H9 (cell line): Measurements from ENCODE around the gene ALAS1. TPM values are rescaled to one million over a fixed set of nuclear protein-coding genes. Genes with fewer than 3 reads are reported as not detected.

ENCODE experiments used
- DNase-seq: peaks from one replicate; pipeline ENCODE4 v3.0.0-alpha.2; 2017
- H2AFZ ChIP-seq: one replicate; pipeline ENCODE4 v1.6.1; 2013; ENCODE audit warnings: mild to moderate bottlenecking, low read length, control low read depth, moderate library complexity
- H2AK5ac ChIP-seq: 2 replicates; pipeline ENCODE4 v1.6.1; 2013; ENCODE audit warnings: low read length, control low read depth, mixed read lengths; ENCODE audit not compliant: insufficient read length
- H2BK120ac ChIP-seq: one replicate; pipeline ENCODE4 v1.6.1; 2013; ENCODE audit warnings: low read depth, mild to moderate bottlenecking, low read length, control low read depth, inconsistent platforms; ENCODE audit not compliant: poor library complexity, severe bottlenecking
- H2BK12ac ChIP-seq: 2 replicates; pipeline ENCODE4 v1.6.1; 2013; ENCODE audit warnings: low read length, control low read depth, mixed read lengths, low read depth; ENCODE audit not compliant: insufficient read length
- H2BK15ac ChIP-seq: 2 replicates; pipeline ENCODE4 v1.6.1; 2013; ENCODE audit warnings: low read depth, low read length, control low read depth
- H2BK20ac ChIP-seq: one replicate; pipeline ENCODE4 v1.6.1; 2013; ENCODE audit warnings: low read depth, mild to moderate bottlenecking, low read length, control low read depth, inconsistent platforms; ENCODE audit not compliant: poor library complexity, severe bottlenecking
- H2BK5ac ChIP-seq: 2 replicates; pipeline ENCODE4 v1.6.1; 2013; ENCODE audit warnings: low read length, control low read depth, mixed read lengths; ENCODE audit not compliant: insufficient read length
- H3K14ac ChIP-seq: 2 replicates; pipeline ENCODE4 v1.6.1; 2013; ENCODE audit warnings: low read length, control low read depth; ENCODE audit not compliant: insufficient read depth
- H3K18ac ChIP-seq: 2 replicates; pipeline ENCODE4 v1.6.1; 2013; ENCODE audit warnings: low read depth, mild to moderate bottlenecking, mixed read lengths, low read length, control low read depth; ENCODE audit not compliant: insufficient read length
- H3K23ac ChIP-seq: 2 replicates; pipeline ENCODE4 v1.6.1; 2013; ENCODE audit warnings: low read length, control low read depth, mixed read lengths, low read depth; ENCODE audit not compliant: insufficient read length
- H3K23me2 ChIP-seq: 2 replicates; pipeline ENCODE4 v1.6.1; 2013; ENCODE audit warnings: low read depth, mild to moderate bottlenecking, mixed read lengths, low read length, control low read depth; ENCODE audit not compliant: insufficient read length, poor library complexity, severe bottlenecking
- H3K27ac ChIP-seq: 2 replicates; pipeline ENCODE4 v1.5.1; 2013; ENCODE audit warnings: low read length, control low read depth, mixed read lengths, low read depth; ENCODE audit not compliant: insufficient read length
- H3K27me3 ChIP-seq: 2 replicates; pipeline ENCODE4 v1.6.1; 2013; ENCODE audit warnings: low read length, control low read depth, inconsistent platforms; ENCODE audit not compliant: insufficient read depth
- H3K4ac ChIP-seq: 2 replicates; pipeline ENCODE4 v1.6.1; 2013; ENCODE audit warnings: low read depth, mild to moderate bottlenecking, control low read depth, inconsistent platforms, low read length, moderate library complexity
- H3K4me1 ChIP-seq: 2 replicates; pipeline ENCODE4 v1.6.1; 2013; ENCODE audit warnings: low read length, control low read depth, inconsistent platforms; ENCODE audit not compliant: insufficient read depth
- H3K4me2 ChIP-seq: 2 replicates; pipeline ENCODE4 v1.6.1; 2013; ENCODE audit warnings: low read length, control low read depth, mixed read lengths; ENCODE audit not compliant: insufficient read length, insufficient read depth
- H3K56ac ChIP-seq: 2 replicates; pipeline ENCODE4 v1.6.1; 2013; ENCODE audit warnings: low read depth, mild to moderate bottlenecking, mixed read lengths, low read length, control low read depth; ENCODE audit not compliant: insufficient read length
- H3K79me1 ChIP-seq: 2 replicates; pipeline ENCODE4 v1.6.1; 2013; ENCODE audit warnings: low read depth, mild to moderate bottlenecking, moderate library complexity, low read length, control low read depth, inconsistent platforms; ENCODE audit not compliant: insufficient read depth, poor library complexity, severe bottlenecking
- H3K79me2 ChIP-seq: 2 replicates; pipeline ENCODE4 v1.6.1; 2013; ENCODE audit warnings: low read length, control low read depth, inconsistent platforms; ENCODE audit not compliant: insufficient read depth
- H3K9ac ChIP-seq: 2 replicates; pipeline ENCODE4 v1.6.1; 2013; ENCODE audit warnings: low read length, control low read depth, mixed read lengths; ENCODE audit not compliant: insufficient read length; ENCODE audit errors: extremely low read depth
- H3K9me3 ChIP-seq: one replicate; pipeline ENCODE4 v1.6.1; 2013; ENCODE audit warnings: low read depth, low read length, inconsistent platforms; ENCODE audit not compliant: control insufficient read depth
- H3T11ph ChIP-seq: one replicate; pipeline ENCODE4 v1.6.1; 2013; ENCODE audit warnings: mild to moderate bottlenecking, low read length, control low read depth, inconsistent platforms
- H4K20me1 ChIP-seq: one replicate; pipeline ENCODE4 v1.6.1; 2013; ENCODE audit not compliant: control insufficient read depth, insufficient read length, insufficient read depth
- H4K5ac ChIP-seq: 2 replicates; pipeline ENCODE4 v1.6.1; 2013; ENCODE audit warnings: low read depth, mild to moderate bottlenecking, mixed read lengths, low read length, control low read depth; ENCODE audit not compliant: insufficient read length
- H4K8ac ChIP-seq: replicated peaks from 2 replicates; pipeline ENCODE4 v1.6.1; 2013; ENCODE audit warnings: low read length, control low read depth, mixed read lengths, low read depth; ENCODE audit not compliant: insufficient read length
- H4K91ac ChIP-seq: 2 replicates; pipeline ENCODE4 v1.6.1; 2013; ENCODE audit warnings: low read depth, mild to moderate bottlenecking, moderate library complexity, mixed read lengths, low read length, control low read depth; ENCODE audit not compliant: insufficient read length
- H3K27ac Mint-ChIP-seq, 3 experiments: 2 replicates in 2 of 3; 3 replicates in 1 of 3; pipeline ENCODE4 v1.8.0; 2020 to 2021; ENCODE audit warnings: mixed read lengths in 3 of 3, mild to moderate bottlenecking in 1 of 3, moderate library complexity in 1 of 3
- H3K27me3 Mint-ChIP-seq: 2 replicates; pipeline ENCODE4 v1.8.0; 2021; ENCODE audit warnings: low read depth, mild to moderate bottlenecking, moderate library complexity, mixed read lengths
- H3K36me3 Mint-ChIP-seq, 3 experiments: 2 replicates in 2 of 3; 3 replicates in 1 of 3; pipeline ENCODE4 v1.8.0; 2020 to 2021; ENCODE audit warnings: low read depth in 3 of 3, mixed read lengths in 3 of 3; ENCODE audit not compliant: insufficient read depth in 1 of 3
- H3K4me1 Mint-ChIP-seq, 2 experiments: 2 replicates each; pipeline ENCODE4 v1.8.0; 2020; ENCODE audit warnings: mixed read lengths in 2 of 2
- H3K4me3 Mint-ChIP-seq, 2 experiments: 2 replicates in 1 of 2; 3 replicates in 1 of 2; pipeline ENCODE4 v1.8.0; 2020 to 2021; ENCODE audit warnings: mild to moderate bottlenecking in 2 of 2, mixed read lengths in 2 of 2, moderate library complexity in 1 of 2
- H3K9me3 Mint-ChIP-seq, 2 experiments: 2 replicates in 1 of 2; 3 replicates in 1 of 2; pipeline ENCODE4 v1.8.0; 2020; ENCODE audit warnings: mild to moderate bottlenecking in 2 of 2, mixed read lengths in 2 of 2, moderate library complexity in 1 of 2
- WGBS: extraction: QIAGEN DNeasy Blood & Tissue Kit; methylation state at CpG from one replicate; pipeline ENCODE4 v1.1.7; 2013; ENCODE audit warnings: missing lambda C conversion rate, low lambda C conversion rate, mixed read lengths; ENCODE audit not compliant: insufficient read length; ENCODE audit errors: extremely low coverage; 5-methylcytosine and 5-hydroxymethylcytosine counted together
- total RNA-seq: library from RNA; stranded (reverse); gene quantifications from 2 replicates; pipeline ENCODE4 v1.2.1, GENCODE V29; 2021
- TF ChIP-seq, protein P1 (sequence below): fragments of 200-600 bp; sonication (generic); conservative IDR thresholded peaks from 3 replicates; pipeline ENCODE4 v1.8.0; 2021; ENCODE audit warnings: antibody characterized with exemption, mild to moderate bottlenecking

The ALAS1 gene
- total RNA-seq, 1 experiment from 2014 or later, result 39.1 TPM

DNA sequence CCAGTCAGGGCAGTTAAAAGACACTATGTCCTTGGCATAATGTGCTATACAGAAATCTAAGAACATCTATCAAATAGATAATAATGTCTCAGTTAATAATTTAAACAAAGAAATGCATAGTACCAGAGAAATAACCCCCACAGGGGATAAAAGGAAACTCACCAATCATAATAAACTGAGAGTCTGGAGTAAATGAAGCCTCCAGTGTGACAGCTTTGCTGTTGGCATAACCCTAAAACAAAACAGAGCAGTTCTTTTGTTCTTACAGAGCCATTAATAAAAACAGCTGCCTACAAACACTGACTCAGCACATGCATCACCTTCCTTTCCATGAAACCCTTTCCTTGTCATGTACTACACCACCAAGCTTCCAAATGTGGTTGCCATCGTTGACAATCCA lies 61.1 kb downstream of the ALAS1 start:
- H3K9ac ChIP-seq, result no peak overlapping the region
- no peak overlapping the region for H2BK12ac ChIP-seq
- H3K23ac ChIP-seq, result no peak overlapping the region
- DNase-seq, result no peak
- no peaks in the 10 kb centered on the region for H3K79me1 ChIP-seq
- WGBS, result no CpG with 5 or more reads among the region's 1 CpG
- no peak overlapping the region for H3K4me2 ChIP-seq
- no peak overlapping the region for H2AK5ac ChIP-seq
- no peak overlapping the region for H3T11ph ChIP-seq
- no peak overlapping the region for H3K27ac ChIP-seq
- H2BK20ac ChIP-seq, result no peak overlapping the region
- H4K8ac ChIP-seq, result no peak overlapping the region
- no peaks in the 10 kb centered on the region for H4K20me1 ChIP-seq
- H3K18ac ChIP-seq, result no peak overlapping the region
- H3K14ac ChIP-seq, result no peak overlapping the region
- H3K4ac ChIP-seq, result no peak overlapping the region
- no peaks in the 10 kb centered on the region for H3K4me1 ChIP-seq
- H2BK120ac ChIP-seq, result no peak overlapping the region
- Mint-ChIP-seq H3K4me1 (no peaks in the 10 kb centered on the region), H3K27me3 (no peaks in the 10 kb centered on the region), H3K4me3 (no peak overlapping the region), H3K27ac (no peak overlapping the region), H3K9me3 (no peaks in the 10 kb centered on the region), H3K36me3 (peaks cover 52 to 100% (median 89%) of the 10 kb centered on the region in 3 experiments; a peak in 6 of 7 replicates)
- TF ChIP-seq, protein P1, sequence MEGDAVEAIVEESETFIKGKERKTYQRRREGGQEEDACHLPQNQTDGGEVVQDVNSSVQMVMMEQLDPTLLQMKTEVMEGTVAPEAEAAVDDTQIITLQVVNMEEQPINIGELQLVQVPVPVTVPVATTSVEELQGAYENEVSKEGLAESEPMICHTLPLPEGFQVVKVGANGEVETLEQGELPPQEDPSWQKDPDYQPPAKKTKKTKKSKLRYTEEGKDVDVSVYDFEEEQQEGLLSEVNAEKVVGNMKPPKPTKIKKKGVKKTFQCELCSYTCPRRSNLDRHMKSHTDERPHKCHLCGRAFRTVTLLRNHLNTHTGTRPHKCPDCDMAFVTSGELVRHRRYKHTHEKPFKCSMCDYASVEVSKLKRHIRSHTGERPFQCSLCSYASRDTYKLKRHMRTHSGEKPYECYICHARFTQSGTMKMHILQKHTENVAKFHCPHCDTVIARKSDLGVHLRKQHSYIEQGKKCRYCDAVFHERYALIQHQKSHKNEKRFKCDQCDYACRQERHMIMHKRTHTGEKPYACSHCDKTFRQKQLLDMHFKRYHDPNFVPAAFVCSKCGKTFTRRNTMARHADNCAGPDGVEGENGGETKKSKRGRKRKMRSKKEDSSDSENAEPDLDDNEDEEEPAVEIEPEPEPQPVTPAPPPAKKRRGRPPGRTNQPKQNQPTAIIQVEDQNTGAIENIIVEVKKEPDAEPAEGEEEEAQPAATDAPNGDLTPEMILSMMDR, result no peak
- H3K79me2 ChIP-seq, result no peaks in the 10 kb centered on the region; the same call in 1 of the 2 replicates
- H3K27me3 ChIP-seq, result no peaks in the 10 kb centered on the region; the same call in 1 of the 2 replicates
- H3K56ac ChIP-seq, result no peak overlapping the region
- no peak overlapping the region for H2BK5ac ChIP-seq
- H4K91ac ChIP-seq, result no peak overlapping the region
- H3K23me2 ChIP-seq, result no peaks in the 10 kb centered on the region
- H3K9me3 ChIP-seq, result no peaks in the 10 kb centered on the region
- H2AFZ ChIP-seq, result no peak overlapping the region
- no peak overlapping the region for H4K5ac ChIP-seq
- H2BK15ac ChIP-seq, result no peak overlapping the region
